Activated T-cell treated with anti-CD3 and anti-CD28 coated beads for 48 hours (primary cell): Measurements from ENCODE around the gene BASP1.

ENCODE experiments used
- DNase-seq: peaks from one replicate; pipeline ENCODE4 v3.0.0-alpha.2; 2020; ENCODE audit warnings: low read depth

BASP1 gene, protein sequence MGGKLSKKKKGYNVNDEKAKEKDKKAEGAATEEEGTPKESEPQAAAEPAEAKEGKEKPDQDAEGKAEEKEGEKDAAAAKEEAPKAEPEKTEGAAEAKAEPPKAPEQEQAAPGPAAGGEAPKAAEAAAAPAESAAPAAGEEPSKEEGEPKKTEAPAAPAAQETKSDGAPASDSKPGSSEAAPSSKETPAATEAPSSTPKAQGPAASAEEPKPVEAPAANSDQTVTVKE

GRCh38 chr5:17217493-17218352 is at the start of gene BASP1:
BASP1 (plus strand) TSS chr5:17217631; CDS start chr5:17275217, 57,586 bp downstream.
- no peak for DNase-seq

DNA sequence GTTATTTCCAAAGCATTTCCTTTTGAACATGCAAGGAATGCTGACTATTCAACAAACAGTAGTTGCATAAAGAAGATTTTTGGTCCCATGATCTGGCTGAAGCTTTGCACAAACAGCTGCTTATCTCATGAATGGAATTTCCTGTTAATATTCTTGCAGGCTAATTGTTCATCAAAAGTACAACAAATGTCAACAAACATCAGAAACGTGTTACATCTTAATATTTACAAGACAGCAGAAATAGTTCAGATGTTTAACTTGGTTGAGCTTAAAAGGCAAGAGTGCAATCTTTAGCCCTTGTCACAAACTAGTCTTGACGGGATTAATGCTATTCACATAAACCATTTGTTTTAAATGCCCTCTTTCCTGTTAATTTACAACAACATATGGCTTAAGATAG is 47.9 kb upstream of the BASP1 start:
- DNase-seq: no peak

GRCh38 chr5:17172791-17173190 is 44.6 kb upstream of the BASP1 start:
- no peak for DNase-seq

GRCh38 chr5:17174965-17175364 is 42.5 kb upstream of the BASP1 start:
- DNase-seq: no peak

GRCh38 chr5:17177501-17178372 is 39.7 kb upstream of the BASP1 start:
- DNase-seq: no peak

GRCh38 chr5:17178373-17178675 is 39.1 kb upstream of the BASP1 start:
- DNase-seq: no peak

GRCh38 chr5:17180330-17180843 is 37.0 kb upstream of the BASP1 start:
- no peak for DNase-seq

- no peak for DNase-seq
These were observed 36.3 kb upstream of the BASP1 start for GRCh38 chr5:17180864-17181723.

- DNase-seq: no peak
These were observed 34.9 kb upstream of the BASP1 start for GRCh38 chr5:17182494-17182893.

DNA sequence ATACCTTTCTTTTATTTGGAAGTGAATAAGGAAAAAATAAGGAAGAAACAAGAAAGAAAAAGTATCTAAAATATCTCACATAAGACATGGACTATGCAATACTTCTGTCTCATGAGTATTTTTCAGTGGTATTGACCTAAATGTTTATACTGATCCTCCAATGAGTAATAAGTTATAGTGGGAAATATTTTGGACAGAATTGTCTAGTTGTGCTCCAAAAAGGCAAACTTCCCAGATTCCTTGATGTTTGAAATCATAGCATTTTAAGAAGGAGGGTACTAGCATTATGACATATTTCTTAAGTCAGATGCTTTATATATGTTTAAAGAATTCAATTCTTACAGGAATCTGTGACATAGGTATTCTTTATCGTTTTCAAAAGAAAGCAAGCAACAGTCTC is 34.5 kb upstream of the BASP1 start:
- no peak for DNase-seq

- no peak for DNase-seq
These were observed 33.6 kb upstream of the BASP1 start for GRCh38 chr5:17183831-17184230.

- DNase-seq: no peak
These were observed 32.8 kb upstream of the BASP1 start for GRCh38 chr5:17184588-17184987.

- DNase-seq: no peak
These were observed 32.1 kb upstream of the BASP1 start for GRCh38 chr5:17185349-17185748.

DNA sequence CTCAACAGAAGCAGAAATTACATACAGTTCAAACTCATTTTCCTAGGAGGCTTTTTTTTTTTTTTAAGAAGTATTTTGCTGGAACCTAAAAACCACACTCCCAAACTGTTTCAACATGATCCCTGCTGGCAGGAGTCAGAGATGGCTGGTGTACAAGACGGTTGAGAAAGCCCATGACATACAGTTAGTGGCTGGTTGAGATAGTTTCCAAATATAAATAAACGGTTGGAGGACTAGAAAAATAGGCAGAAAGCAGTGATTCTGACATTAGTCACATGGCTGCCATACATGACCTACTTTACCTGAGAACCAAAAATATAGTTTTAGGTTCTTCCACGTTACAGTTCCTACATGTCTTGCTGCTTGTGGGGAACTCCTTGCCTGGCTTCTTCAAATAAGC is 31.7 kb upstream of the BASP1 start:
- DNase-seq: no peak

DNA sequence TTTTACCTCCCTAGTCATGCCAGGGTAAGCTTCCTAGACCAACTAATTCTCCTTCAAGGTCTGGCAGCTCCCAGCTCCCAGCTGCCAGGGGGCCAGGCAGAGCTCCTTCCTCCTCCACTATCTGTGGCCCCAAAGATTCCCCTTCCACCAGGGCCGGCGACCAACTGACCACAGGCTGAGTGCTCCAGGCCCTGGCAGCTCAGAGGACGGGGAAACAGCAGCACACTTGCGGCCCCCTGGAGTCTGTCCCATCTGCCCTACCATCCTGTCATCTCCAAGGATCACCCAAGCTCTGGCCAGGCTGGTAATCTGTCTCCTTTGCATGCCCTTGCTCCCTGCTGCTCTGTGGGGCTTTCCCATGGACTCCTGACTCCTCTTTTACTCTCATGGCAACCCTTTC is 31.2 kb upstream of the BASP1 start:
- no peak for DNase-seq

GRCh38 chr5:17187011-17187785 is 30.2 kb upstream of the BASP1 start:
- DNase-seq: no peak

DNA sequence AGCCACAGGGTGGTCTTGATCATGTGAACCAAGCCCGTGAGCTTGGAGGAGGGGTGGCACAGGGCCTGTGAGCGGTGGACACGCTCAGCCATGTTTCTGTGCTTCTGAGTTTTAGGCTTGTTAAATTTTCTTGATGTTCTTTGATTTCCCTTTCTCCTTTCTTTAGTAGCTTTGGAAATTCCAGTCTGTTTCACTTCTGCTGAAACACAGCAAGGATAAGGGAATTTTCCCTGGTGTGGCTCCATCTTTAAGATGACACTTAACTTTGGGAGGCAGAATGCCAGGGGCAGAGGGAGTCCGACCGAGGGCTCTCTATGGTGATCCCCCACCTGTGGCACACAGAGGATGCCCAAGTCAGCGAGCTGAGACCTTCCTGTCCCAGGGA is 29.7 kb upstream of the BASP1 start:
- DNase-seq: no peak

GRCh38 chr5:17189381-17190036 is 27.9 kb upstream of the BASP1 start:
- DNase-seq: peak; percentile 52

- DNase-seq: no peak
These were observed 27.1 kb upstream of the BASP1 start for GRCh38 chr5:17190242-17190778.

- no peak for DNase-seq
These were observed 26.5 kb upstream of the BASP1 start for GRCh38 chr5:17190799-17191391.
